Liver (tissue), 9 donors: Measurements from ENCODE around the gene CGGBP1. TPM values are rescaled to one million over a fixed set of nuclear protein-coding genes. Genes with fewer than 3 reads are reported as not detected.

Experiments
- DNase-seq: peaks from one replicate; pipeline ENCODE4 v3.0.0-alpha.2; 2017; ENCODE audit warnings: low spot score
- H3K27ac ChIP-seq, 2 donors: one replicate each; pipeline ENCODE4 v1.7.0; 2013; ENCODE audit warnings: inconsistent platforms in 2 of 2, low read length in 2 of 2, control low read depth in 1 of 2, low read depth in 1 of 2, mild to moderate bottlenecking in 1 of 2
- H3K27me3 ChIP-seq, 4 donors: one replicate each; pipeline versions ENCODE4 v1.6.1 to v1.7.0; 2013; ENCODE audit warnings: low read length in 3 of 4, inconsistent platforms in 1 of 4, mild to moderate bottlenecking in 1 of 4, moderate library complexity in 1 of 4; ENCODE audit not compliant: control insufficient read depth in 4 of 4, insufficient read depth in 4 of 4
- H3K36me3 ChIP-seq, 4 donors: one replicate each; pipeline versions ENCODE4 v1.6.1 to v1.7.0; 2013; ENCODE audit warnings: low read length in 3 of 4, mild to moderate bottlenecking in 3 of 4, low read depth in 1 of 4, moderate library complexity in 1 of 4; ENCODE audit not compliant: control insufficient read depth in 4 of 4, insufficient read depth in 3 of 4
- H3K4me1 ChIP-seq, 4 donors: one replicate each; pipeline versions ENCODE4 v1.6.1 to v1.7.0; 2013; ENCODE audit warnings: low read length in 3 of 4, mild to moderate bottlenecking in 3 of 4, moderate library complexity in 1 of 4; ENCODE audit not compliant: control insufficient read depth in 4 of 4, insufficient read depth in 4 of 4
- H3K4me3 ChIP-seq, 3 donors: one replicate each; pipeline versions ENCODE4 v1.6.1 to v1.7.0; 2013; ENCODE audit warnings: low read length in 3 of 3, control low read depth in 1 of 3, low read depth in 1 of 3, mild to moderate bottlenecking in 1 of 3
- H3K9ac ChIP-seq, 2 donors: one replicate each; pipeline ENCODE4 v1.7.0; 2013; ENCODE audit warnings: low read length in 2 of 2, mild to moderate bottlenecking in 2 of 2, moderate library complexity in 2 of 2, control low read depth in 1 of 2, low read depth in 1 of 2
- H3K9me3 ChIP-seq, 4 donors: one replicate each; pipeline versions ENCODE4 v1.6.1 to v1.7.0; 2013; ENCODE audit warnings: low read length in 3 of 4; ENCODE audit not compliant: control insufficient read depth in 4 of 4
- ATF3 ChIP-seq: IDR thresholded peaks from 2 replicates; pipeline ENCODE4 v1.6.1; 2016; ENCODE audit warnings: antibody characterized with exemption
- CTCF ChIP-seq: fragments of 150-350 bp; IDR thresholded peaks from 2 replicates; pipeline ENCODE4 v1.5.1; 2017; ENCODE audit warnings: improper control_type of control experiment, low read depth, low read length; ENCODE audit not compliant: missing input control
- EGR1 ChIP-seq, 2 donors: IDR thresholded peaks; 2 replicates each; pipeline ENCODE4 v1.6.1; 2016 to 2018; ENCODE audit warnings: antibody characterized with exemption in 2 of 2, low read depth in 2 of 2
- FOXA1 ChIP-seq: IDR thresholded peaks from 2 replicates; pipeline ENCODE4 v1.6.1; 2016; ENCODE audit warnings: antibody characterized with exemption
- FOXA2 ChIP-seq: IDR thresholded peaks from 2 replicates; pipeline ENCODE4 v1.6.1; 2016; ENCODE audit warnings: antibody characterized with exemption
- GABPA ChIP-seq, 2 donors: IDR thresholded peaks in 1 of 2; conservative IDR thresholded peaks in 1 of 2; 2 replicates each; pipeline ENCODE4 v1.6.1; 2016; ENCODE audit warnings: antibody characterized with exemption in 2 of 2, mild to moderate bottlenecking in 1 of 2, moderate library complexity in 1 of 2
- HNF4A ChIP-seq, 2 donors: conservative IDR thresholded peaks; 2 replicates each; pipeline ENCODE4 v1.6.1; 2016; ENCODE audit warnings: antibody characterized with exemption in 2 of 2, mild to moderate bottlenecking in 2 of 2
- HNF4G ChIP-seq: IDR thresholded peaks from 2 replicates; pipeline ENCODE4 v1.6.1; 2016; ENCODE audit warnings: antibody characterized with exemption
- JUND ChIP-seq, 2 donors: IDR thresholded peaks; 2 replicates each; pipeline ENCODE4 v1.6.1; 2016; ENCODE audit warnings: antibody characterized with exemption in 2 of 2
- MAX ChIP-seq: IDR thresholded peaks from 2 replicates; pipeline ENCODE4 v1.6.1; 2016; ENCODE audit warnings: antibody characterized with exemption
- NR2F2 ChIP-seq: IDR thresholded peaks from 2 replicates; pipeline ENCODE4 v1.6.1; 2016; ENCODE audit warnings: antibody characterized with exemption
- REST ChIP-seq: IDR thresholded peaks from 2 replicates; pipeline ENCODE4 v1.6.1; 2016; ENCODE audit warnings: antibody characterized with exemption, mild to moderate bottlenecking
- RXRA ChIP-seq, 2 donors: IDR thresholded peaks; 2 replicates each; pipeline ENCODE4 v1.6.1; 2017 to 2018; ENCODE audit warnings: antibody characterized with exemption in 2 of 2, mild to moderate bottlenecking in 1 of 2
- SP1 ChIP-seq: IDR thresholded peaks from 2 replicates; pipeline ENCODE4 v1.6.1; 2018; ENCODE audit warnings: antibody characterized with exemption, mild to moderate bottlenecking
- TAF1 ChIP-seq: conservative IDR thresholded peaks from 2 replicates; pipeline ENCODE4 v1.6.1; 2016; ENCODE audit warnings: antibody characterized with exemption, mild to moderate bottlenecking
- YY1 ChIP-seq: IDR thresholded peaks from 2 replicates; pipeline ENCODE4 v1.6.1; 2016; ENCODE audit warnings: antibody characterized with exemption, mild to moderate bottlenecking
- ZBTB33 ChIP-seq: IDR thresholded peaks from 2 replicates; pipeline ENCODE4 v1.6.1; 2016; ENCODE audit warnings: antibody characterized with exemption
- WGBS: extraction: QIAGEN DNeasy Blood & Tissue Kit; methylation state at CpG from one replicate; pipeline ENCODE4 v1.1.7; 2013; 5-methylcytosine and 5-hydroxymethylcytosine counted together
- polyA plus RNA-seq, 2 donors: library from polyadenylated mRNA; stranded (reverse) in 1 of 2; unstranded in 1 of 2; fragments of 200-250 nt in 1 of 2; fragments of >200 nt in 1 of 2; fragmentation: Nextera tagmentation in 1 of 2; extraction: Ambion mirVana in 1 of 2; gene quantifications; one replicate each; pipeline versions ENCODE4 v1.2.1 to v1.2.3, GENCODE V29; 2013 to 2015
- total RNA-seq, 2 donors: library from RNA; depleted of rRNA; stranded (reverse); fragments of >200 nt; gene quantifications; one replicate each; pipeline ENCODE4 v1.2.3, GENCODE V29; 2014
- donor health status: healthy.
- donor health status: healthy.
- donor health status: healthy.
- donor health status: healthy.
- donor health status: healthy.

CGGBP1 gene
- total and polyA plus RNA-seq, 4 donors = 13.6 to 46.4 (median 35.8) TPM

GRCh38 chr3:88036221-88036620 lies 22.6 kb downstream of the CGGBP1 start:
- Histone ChIP-seq H3K36me3 (no peaks in the 10 kb centered on the region), H3K27ac (no peak overlapping the region), H3K9me3 (no peaks in the 10 kb centered on the region), H3K4me1 (peaks cover 0 to 9% (median 4%) of the 10 kb centered on the region in 4 donors), H3K27me3 (no peaks in the 10 kb centered on the region), H3K9ac (no peak overlapping the region), H3K4me3 (no peak overlapping the region)
- no peak for TF ChIP-seq TAF1
- no peak for TF ChIP-seq NR2F2
- no peak for TF ChIP-seq SP1
- no peak for TF ChIP-seq HNF4A (conservative IDR thresholded peaks at IDR 0.05)
- TF ChIP-seq FOXA2 = no peak
- TF ChIP-seq CTCF = no peak
- no peak for TF ChIP-seq JUND (IDR thresholded peaks at IDR 0.05)
- no peak for TF ChIP-seq ZBTB33
- no peak for TF ChIP-seq GABPA (IDR thresholded peaks at IDR 0.05 in 1 of 2, conservative IDR thresholded peaks at IDR 0.05 in 1 of 2)
- no peak for TF ChIP-seq ATF3
- TF ChIP-seq RXRA (IDR thresholded peaks at IDR 0.05) = no peak
- TF ChIP-seq YY1 = no peak
- WGBS = 86% methylated on average over 5 of the region's 5 CpGs
- no peak for DNase-seq

- H3K4me1 ChIP-seq = peaks cover 0 to 10% (median 5%) of the 10 kb centered on the region in 4 donors
- H3K4me3 ChIP-seq = no peak overlapping the region
- no peak overlapping the region for H3K9ac ChIP-seq
- 87% methylated on average over 8 of the region's 8 CpGs for WGBS
- no peak for TF ChIP-seq RXRA (IDR thresholded peaks at IDR 0.05)
- no peak for DNase-seq
- H3K36me3 ChIP-seq = no peaks in the 10 kb centered on the region
- no peaks in the 10 kb centered on the region for H3K9me3 ChIP-seq
- H3K27ac ChIP-seq = no peak overlapping the region
- no peaks in the 10 kb centered on the region for H3K27me3 ChIP-seq
These were observed 24.1 kb downstream of the CGGBP1 start for GRCh38 chr3:88034491-88035275.

GRCh38 chr3:88033808-88034207 lies 25.0 kb downstream of the CGGBP1 start:
- Histone ChIP-seq H3K9me3 (no peaks in the 10 kb centered on the region), H3K4me1 (peaks cover 0 to 10% (median 5%) of the 10 kb centered on the region in 4 donors), H3K9ac (no peak overlapping the region), H3K27ac (no peak overlapping the region), H3K27me3 (no peaks in the 10 kb centered on the region), H3K36me3 (no peaks in the 10 kb centered on the region), H3K4me3 (no peak overlapping the region)
- no peak for DNase-seq
- 73% methylated on average over 2 of the region's 2 CpGs for WGBS
- TF ChIP-seq ATF3 (no peak), MAX (no peak), EGR1 (IDR thresholded peaks at IDR 0.05; ENCODE audit: low read depth in 2 of 2) (no peak), FOXA1 (no peak), JUND (IDR thresholded peaks at IDR 0.05) (no peak), ZBTB33 (no peak), SP1 (no peak), HNF4G (no peak), HNF4A (conservative IDR thresholded peaks at IDR 0.05) (no peak), REST (no peak)
